ENCODE data around the gene ENPEP. TPM values are rescaled to one million over a fixed set of nuclear protein-coding genes. Genes with fewer than 3 reads are reported as not detected.

The ENPEP gene
- total and polyA plus RNA-seq, 2 of the 13 experiments (the other 11 are each of a cell fraction or from before 2014, with no cell fraction given) = not detected

DNA sequence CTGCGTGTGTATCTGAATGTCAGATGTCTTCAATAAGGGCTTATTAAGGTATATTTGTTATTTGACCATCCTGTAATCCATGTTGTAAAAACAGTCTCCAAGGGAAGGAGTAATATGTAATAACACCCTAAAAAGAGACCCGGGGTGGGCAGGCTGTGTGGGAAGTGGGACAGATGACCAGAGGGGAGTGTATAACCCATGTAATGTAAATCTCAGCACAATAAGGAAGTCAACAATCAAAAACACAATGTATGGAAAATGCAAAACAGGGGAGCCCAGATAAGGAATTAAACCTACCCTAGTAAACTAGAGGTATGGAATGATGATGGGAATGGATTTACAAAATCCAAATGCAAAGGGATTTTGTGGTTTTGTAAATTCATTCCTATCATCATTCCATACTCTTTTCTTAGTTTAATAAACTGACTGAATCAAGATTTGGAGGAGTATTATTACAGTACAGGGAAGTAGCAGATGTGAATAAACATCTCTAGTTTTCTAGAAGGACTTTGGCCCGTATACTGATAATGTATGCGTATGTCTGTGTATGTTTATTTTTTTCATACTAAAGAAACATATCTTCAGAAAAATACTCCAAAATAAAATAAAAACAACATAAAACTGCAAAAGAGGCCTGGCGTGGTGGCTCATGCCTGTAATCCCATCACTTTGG lies 15.7 kb upstream of the ENPEP start (continued):
- TF ChIP-seq DMTF1 (CRISPR knock-in tag; IDR thresholded peaks at IDR 0.05) (no peak), TFDP1 (CRISPR knock-in tag; IDR thresholded peaks at IDR 0.05; ENCODE audit: borderline replicate concordance) (no peak)

- no peak for FAIRE-seq
- no peaks in the 10 kb centered on the region for H3K27me3 ChIP-seq (ENCODE audit: control insufficient read depth in 1 of 2, insufficient read depth in 2 of 2, low read length in 2 of 2)
- intact Hi-C loops (cut with micrococcal nuclease; ENCODE audit: unreplicated experiment) (no loop called here), in situ Hi-C loops (cut with HindIII; ENCODE audit: extremely low pct_ligation_motif_present, low pct_unique_long_range_greater_than_20kb) (no loop called here)
- no peaks in the 10 kb centered on the region for H3K9me3 ChIP-seq (ENCODE audit: low read length)
- no peak overlapping the region for H3K9ac ChIP-seq (ENCODE audit: insufficient read depth, low read depth, low read length)
- H3K4me2 ChIP-seq (ENCODE audit: low read depth, low read length) = no peak overlapping the region
- BruUV-seq (replicated peaks) = no TSS peak
- no peak overlapping the region for H3K4me3 ChIP-seq (replicated peaks in 1 of 3; ENCODE audit: insufficient read depth in 1 of 3, low read depth in 2 of 3, low read length in 3 of 3)
- WGBS (ENCODE audit: low lambda C conversion rate) = 0% methylated on average over 5 of the region's 5 CpGs
- H2AFZ ChIP-seq (ENCODE audit: low read length) = no peak overlapping the region
- ChIA-PET CTCF (ENCODE audit: low intra/inter-chr PET ratio, low total read pairs) (no interaction called here), POLR2A (no interaction called here)
- no peak for ATAC-seq
- no peak for DNase-seq (ENCODE audit: low spot score)
- no peaks in the 10 kb centered on the region for H3K79me2 ChIP-seq (ENCODE audit: insufficient read depth, low read length)
- H3K4me1 ChIP-seq (ENCODE audit: insufficient read depth, low read length) = no peaks in the 10 kb centered on the region
- no peak overlapping the region for H3K27ac ChIP-seq (ENCODE audit: extremely low read length, insufficient read depth, low read length)
- H3K36me3 ChIP-seq (replicated peaks in 1 of 2; ENCODE audit: control insufficient read depth in 1 of 2, insufficient read depth in 2 of 2, low read length in 2 of 2) = no peaks in the 10 kb centered on the region
- no peaks in the 10 kb centered on the region for H4K20me1 ChIP-seq (ENCODE audit: insufficient read depth, low read length)
- TF ChIP-seq, protein P1, sequence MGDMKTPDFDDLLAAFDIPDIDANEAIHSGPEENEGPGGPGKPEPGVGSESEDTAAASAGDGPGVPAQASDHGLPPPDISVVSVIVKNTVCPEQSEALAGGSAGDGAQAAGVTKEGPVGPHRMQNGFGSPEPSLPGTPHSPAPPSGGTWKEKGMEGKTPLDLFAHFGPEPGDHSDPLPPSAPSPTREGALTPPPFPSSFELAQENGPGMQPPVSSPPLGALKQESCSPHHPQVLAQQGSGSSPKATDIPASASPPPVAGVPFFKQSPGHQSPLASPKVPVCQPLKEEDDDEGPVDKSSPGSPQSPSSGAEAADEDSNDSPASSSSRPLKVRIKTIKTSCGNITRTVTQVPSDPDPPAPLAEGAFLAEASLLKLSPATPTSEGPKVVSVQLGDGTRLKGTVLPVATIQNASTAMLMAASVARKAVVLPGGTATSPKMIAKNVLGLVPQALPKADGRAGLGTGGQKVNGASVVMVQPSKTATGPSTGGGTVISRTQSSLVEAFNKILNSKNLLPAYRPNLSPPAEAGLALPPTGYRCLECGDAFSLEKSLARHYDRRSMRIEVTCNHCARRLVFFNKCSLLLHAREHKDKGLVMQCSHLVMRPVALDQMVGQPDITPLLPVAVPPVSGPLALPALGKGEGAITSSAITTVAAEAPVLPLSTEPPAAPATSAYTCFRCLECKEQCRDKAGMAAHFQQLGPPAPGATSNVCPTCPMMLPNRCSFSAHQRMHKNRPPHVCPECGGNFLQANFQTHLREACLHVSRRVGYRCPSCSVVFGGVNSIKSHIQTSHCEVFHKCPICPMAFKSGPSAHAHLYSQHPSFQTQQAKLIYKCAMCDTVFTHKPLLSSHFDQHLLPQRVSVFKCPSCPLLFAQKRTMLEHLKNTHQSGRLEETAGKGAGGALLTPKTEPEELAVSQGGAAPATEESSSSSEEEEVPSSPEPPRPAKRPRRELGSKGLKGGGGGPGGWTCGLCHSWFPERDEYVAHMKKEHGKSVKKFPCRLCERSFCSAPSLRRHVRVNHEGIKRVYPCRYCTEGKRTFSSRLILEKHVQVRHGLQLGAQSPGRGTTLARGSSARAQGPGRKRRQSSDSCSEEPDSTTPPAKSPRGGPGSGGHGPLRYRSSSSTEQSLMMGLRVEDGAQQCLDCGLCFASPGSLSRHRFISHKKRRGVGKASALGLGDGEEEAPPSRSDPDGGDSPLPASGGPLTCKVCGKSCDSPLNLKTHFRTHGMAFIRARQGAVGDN (CRISPR knock-in tag; IDR thresholded peaks at IDR 0.05) = no peak
- TF ChIP-seq THAP9 (CRISPR knock-in tag; IDR thresholded peaks at IDR 0.05; ENCODE audit: borderline replicate concordance) (no peak), HCFC1 (IDR thresholded peaks at IDR 0.05; ENCODE audit: low read depth, low read length) (no peak), MBD4 (IDR thresholded peaks at IDR 0.05; ENCODE audit: borderline replicate concordance, low read length) (no peak), MEIS1 (CRISPR knock-in tag; IDR thresholded peaks at IDR 0.05; ENCODE audit: borderline replicate concordance) (no peak), TCF12 (IDR thresholded peaks at IDR 0.05) (no peak), TCF12 (CRISPR knock-in tag; IDR thresholded peaks at IDR 0.05) (no peak), CHD4 (IDR thresholded peaks at IDR 0.05; ENCODE audit: borderline replicate concordance, low read length) (no peak), TOE1 (CRISPR knock-in tag; IDR thresholded peaks at IDR 0.05) (no peak), ELF1 (CRISPR knock-in tag; IDR thresholded peaks at IDR 0.05) (no peak)
Measured at GRCh38 chr4:110467400-110467799, 8.6 kb upstream of the ENPEP start.

Data from HepG2 (cell line).